ENCODE measurements around the gene SYTL4.
A peak's percentile ranks its signal among the peaks of the same experiment; 100 is the strongest.

SYTL4 gene

DNA sequence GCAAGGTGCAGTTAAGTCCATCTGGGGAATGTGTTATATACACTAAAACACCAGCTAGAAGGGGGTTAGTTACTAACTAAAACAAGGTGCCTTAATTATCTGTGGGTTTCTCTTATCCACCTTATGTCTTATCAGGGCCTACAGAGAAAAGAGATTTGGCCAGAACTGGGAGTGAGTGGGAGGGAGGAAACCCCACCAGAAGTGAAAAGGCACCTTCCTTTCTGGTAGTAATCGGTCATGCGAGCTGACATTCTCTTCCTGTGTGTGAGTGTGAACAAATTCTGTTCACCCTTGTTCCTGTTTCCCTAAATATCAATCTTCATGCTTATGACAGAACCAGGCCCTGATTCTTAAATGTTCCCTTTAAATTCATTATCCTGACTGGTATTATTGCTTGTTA, 44.4 kb downstream of the SYTL4 start:
- DNase-seq = no peak

DNA sequence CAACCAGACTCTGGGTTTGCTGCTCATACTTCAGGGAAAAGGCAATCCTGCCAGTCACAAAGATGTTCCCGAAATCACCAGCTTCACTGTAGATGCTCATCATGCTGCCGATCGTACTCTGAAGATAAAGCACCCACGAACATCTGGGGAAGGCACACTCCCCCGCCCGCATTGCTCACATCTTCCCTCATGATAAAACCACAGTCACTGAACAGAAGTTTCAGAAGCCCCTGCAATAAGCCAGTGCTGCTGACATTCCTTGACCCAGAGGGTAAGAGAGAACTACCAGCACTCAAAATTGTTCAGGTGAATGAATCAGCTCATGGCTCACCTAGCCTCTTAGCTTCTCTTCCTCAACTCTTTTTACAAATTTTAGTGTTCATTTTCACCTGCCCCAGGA, 44.8 kb downstream of the SYTL4 start:
- no peak for DNase-seq

DNA sequence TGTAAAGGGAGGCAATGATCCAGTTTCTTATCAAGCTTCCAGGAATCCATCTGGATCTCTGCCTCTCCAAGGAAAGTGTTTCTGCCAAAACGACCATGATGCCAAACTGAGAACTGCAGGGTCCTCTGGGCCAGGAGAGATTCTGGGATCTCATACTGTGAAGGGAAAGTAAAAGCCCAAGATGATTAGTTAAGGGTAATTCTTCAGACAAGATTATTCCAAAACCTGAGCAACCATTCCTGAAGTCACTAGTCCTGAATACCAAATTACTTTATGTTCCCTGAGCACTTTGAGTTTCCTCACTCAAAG, 46.0 kb downstream of the SYTL4 start:
- no peak for DNase-seq

DNA sequence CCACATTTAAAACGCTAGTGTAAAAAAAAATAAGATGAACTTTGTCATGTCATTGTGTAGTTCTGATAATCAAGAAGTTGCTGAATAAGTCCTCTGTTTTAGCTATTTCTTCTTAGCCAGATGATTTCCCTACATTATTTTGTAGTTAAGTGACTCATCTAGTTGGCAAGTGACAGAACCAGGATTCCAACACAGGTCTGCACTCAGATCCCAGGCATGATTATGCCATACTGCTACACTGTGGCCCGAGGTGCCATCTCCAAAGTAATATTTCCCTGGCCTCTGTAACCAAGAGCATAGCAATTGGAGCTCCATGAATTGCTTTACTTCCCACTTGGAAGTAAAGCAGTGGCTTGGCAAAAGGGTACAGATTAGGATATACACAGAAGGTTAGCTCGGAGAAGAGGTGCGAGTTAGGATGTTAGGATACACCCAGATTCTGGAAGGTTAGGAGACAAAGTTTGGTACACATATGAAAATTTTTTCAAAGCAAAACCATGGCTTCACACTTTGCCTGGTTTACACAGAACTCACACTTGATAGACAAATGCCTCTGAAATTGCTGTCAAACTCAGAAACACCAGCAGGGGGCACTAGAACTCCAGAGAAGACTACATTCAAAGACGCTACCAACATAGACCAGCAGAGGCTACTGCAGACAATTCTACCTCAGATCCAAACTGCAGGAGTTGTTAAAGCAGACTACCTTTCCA, 46.5 kb downstream of the SYTL4 start:
- peak; percentile 19 for DNase-seq

DNA sequence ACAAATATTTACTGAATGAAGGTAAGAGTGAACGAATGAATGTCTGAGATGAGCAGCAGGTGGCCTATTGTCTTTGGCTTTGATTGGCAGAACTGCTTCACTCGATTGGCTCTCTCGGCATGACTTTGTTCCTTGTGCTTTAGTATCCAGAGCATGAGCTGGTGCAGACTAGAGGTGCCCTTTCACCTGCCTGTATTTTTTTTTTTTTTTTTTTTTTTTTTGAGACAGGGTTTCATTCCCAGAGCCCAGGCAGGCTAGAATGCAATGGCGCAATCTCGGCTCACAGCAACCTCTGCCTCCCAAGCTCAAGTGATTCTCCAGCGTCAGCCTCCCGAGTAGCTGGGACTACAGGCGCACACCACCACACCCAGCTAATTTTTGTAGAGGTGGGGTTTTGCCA, 49.0 kb downstream of the SYTL4 start:
- DNase-seq = no peak

DNA sequence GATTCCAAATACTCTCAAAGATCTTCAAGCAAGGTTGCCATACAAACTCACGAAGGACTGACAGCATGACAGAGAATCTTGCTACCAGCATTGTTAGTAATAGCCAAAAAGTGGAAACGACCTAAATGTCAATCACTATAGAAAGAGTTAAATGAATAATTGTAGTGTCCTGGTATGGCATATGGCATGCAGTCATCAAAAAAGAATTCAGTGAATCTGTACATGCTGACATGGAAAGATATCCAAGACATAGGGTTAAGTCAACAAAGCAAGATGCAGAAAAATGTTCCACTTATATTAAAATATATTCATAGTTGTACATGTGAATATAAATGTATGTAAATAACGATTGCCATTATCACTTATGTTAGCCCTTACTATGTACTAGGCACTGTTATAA, 50.3 kb downstream of the SYTL4 start:
- DNase-seq = no peak

DNA sequence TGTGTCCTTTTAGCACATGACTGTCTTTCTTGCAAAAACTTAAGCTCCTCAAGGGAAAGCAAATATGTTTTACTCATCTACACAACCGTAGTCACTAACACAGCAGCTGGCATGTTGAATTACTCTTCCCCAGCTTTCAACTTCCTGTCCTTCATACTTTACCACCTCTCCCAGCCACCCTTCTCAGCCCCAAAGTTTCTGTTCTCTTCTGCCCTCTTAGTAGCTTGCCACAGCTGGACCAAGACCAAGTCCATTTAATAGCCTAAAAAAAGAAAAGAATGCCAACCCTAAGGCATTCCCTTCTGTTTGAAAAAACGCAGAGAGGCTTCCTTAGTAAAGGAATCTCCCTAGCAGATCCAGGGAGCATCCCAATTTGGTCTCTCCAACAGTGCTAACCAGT, 51.2 kb downstream of the SYTL4 start:
- DNase-seq = no peak

DNA sequence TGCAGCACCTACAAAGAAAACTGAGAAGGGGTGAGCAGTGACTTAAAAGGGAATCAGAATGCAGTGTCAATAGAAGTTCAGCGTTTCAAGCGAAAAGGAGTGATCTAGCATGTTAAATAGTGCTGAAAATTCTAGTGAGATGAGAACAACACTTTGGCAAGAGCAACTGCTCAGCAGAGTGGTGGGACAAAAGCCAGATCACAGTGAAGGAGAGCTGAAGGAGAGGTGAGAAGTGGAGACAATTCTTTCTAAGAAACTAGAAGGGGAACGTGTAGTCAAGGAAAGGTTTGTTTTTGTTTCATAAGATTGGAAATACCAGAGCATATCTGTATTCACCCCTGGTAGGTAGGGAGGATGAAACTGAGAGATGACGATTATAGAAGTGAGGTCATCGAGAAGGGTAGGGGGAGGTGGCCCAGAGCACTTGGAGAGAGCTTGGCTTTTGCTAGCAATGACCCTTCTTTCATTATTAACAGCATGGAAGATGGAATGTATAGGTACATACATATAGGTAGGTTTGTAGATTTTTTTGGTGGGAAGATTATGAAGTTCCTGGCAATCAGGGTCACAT, 54.2 kb downstream of the SYTL4 start:
- no peak for DNase-seq

DNA sequence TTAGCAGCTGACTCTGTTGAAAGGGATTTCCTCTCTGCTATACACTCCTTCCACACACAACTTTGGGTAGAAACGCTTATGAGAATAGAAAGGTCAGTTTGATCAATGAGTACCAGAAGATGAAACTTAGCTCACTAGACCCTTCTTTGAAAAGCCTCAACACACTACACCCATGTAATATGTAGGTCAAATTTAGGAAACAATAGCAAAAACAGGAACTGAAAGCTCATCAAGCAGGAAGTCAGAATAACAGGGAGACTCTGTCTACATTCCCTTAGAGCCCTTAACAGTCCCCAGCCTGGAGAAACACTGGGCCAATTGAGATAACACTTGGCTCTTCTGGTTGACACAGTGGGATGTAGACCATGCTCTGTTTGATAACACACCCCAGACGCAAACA, 57.2 kb downstream of the SYTL4 start:
- DNase-seq = no peak

DNA sequence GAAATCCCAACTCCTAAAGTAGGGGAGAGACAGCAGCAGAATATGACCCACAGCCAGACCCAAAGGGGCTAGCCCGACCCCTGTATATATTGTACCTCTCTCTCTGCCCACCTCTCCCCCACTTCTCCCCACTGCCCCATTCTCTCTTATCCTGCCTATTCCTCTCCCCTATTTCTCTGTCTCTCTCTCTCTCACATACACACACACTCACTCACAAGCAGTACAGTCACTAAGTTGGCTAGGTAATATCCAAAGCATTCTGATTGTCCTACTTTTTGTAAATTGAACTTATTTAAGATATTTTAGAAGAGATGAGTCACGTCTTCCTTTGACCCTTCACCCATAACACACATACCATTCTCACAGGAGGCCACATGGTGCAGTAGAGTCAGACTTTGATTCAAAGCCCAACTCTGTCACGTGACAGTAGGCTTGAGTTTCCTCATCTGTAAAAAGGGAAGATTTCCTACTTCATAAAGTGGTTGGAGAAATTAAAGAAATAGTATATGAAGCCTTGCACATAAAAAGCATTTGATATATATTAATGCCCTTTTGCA, 58.4 kb downstream of the SYTL4 start:
- no peak for DNase-seq

DNA sequence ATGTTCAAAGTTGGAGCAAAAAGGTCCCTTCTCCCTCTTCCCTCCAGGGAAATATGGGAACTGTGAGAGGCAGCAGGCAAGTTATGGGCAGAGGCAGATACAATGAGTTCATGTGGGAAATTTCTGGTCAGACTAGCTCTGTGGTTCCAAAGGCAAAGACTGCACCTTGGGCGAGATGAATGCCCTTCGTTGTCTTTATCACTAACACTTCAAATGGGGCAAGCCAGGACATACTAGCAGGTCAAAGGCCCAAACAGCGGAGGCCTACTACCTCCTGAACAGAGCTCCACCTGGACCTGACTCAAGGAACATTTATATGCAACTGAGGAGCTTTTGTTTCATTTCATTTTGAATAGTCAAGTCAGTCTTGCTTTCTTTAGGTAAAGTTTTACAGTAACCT, 59.0 kb downstream of the SYTL4 start:
- DNase-seq = no peak

DNA sequence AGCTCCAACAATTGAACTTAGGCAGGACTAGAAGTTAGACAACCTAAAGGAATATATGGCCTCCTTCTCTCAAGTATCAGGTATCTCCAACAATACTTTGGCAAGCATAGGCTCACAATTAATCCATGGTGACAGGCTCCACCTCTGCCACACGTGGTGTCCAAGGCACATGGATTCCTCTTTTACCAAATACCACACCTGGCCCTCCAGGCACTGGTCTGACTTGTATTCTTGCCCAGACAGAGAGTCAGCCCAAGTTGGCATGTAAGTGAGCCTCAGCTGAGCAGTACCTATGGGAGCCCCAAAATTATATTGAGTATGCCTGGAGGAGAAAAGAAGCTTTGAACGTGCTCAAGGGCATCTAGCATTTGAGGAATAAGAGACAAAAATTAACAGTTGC, 68.3 kb downstream of the SYTL4 start:
- DNase-seq = no peak

DNA sequence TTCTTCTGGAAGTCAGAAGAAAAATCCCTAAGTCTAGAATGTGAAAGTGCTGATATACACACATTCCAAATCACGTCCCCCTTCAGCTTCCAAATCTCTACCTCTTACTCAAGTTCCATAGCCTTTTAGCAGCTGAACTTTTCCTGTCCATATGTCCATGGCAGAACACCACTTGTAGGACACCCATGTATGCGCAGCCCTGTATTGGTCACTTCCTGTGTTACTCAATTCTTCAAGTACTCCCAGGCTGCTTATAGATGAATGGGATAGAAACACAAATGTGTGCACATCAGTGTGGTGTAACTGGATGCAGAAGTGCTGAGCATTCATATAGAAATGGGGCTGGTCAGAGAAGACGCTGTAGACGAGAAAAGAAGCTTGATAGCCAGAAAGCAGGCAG, 69.1 kb downstream of the SYTL4 start:
- no peak for DNase-seq

DNA sequence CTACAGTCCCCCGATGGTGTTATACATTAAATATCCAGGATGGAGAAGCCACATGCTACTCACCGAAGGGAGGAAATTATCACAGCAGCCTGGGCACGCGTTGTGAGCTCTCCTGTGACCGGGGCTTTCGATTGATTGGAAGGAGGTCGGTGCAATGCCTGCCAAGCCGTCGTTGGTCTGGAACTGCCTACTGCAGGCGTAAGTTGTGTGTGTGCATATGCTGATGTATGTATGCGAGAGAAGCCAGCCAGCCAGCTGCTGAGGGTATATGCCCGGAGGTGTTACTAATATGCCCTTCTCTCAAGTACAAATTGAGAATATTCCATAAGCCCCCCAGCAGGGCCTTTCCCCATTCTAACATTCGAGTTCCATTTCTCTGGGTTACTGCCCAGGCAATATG, 69.8 kb downstream of the SYTL4 start:
- DNase-seq = no peak

DNA sequence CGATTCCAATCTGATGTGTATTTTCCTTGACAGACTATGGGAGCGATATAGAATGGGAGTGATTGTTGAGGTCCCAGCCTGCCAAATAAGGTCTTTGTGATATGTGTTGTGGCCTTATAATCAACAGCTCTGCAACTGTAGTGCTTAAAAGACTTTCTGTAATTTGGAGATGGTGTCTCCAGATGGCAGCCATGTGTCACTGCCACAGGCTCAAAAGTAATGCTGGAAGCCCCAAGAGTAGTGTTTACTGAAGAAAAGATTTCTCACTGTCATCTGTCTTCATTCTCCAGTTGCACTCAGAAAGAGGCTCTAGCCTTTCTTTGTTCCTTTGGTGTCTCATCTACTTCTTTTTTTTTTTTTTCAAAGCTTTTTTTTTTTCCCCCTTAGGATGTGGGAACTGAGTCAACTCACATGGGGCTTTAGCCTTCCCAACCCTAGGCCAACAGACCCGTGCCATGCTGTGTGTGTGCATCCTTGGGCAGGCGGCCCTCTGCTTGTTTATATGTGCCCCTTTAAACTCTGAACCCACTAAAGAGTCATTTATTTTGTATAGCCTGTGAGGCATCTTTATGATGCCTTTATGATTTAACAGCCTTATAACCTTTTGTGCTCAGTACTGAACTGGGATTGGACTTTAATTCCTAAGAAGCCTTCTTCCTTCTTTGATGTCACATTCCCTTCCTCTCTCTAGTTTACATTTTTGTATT, 72.3 kb downstream of the SYTL4 start:
- no peak for DNase-seq

DNA sequence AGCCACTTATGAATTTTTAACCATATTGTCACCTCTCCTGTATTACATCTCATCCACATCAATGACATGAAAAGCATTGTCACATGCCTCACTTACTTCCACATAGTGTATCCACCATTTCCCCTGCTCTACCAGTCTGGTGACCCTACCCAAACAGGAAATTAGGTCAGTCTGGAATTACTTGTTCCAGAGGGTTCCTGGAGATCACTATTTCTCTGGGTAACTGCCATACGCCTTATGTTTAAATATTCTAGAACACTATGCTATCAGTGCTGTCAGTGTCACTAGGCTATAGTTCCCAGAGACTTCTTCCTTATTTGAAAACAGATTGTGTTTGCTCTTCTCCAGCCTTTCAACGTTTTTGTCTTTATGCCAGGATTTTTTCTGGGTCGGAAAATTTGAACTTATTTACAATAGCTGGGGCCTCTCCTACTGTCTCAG, 73.0 kb downstream of the SYTL4 start:
- no peak for DNase-seq

DNA sequence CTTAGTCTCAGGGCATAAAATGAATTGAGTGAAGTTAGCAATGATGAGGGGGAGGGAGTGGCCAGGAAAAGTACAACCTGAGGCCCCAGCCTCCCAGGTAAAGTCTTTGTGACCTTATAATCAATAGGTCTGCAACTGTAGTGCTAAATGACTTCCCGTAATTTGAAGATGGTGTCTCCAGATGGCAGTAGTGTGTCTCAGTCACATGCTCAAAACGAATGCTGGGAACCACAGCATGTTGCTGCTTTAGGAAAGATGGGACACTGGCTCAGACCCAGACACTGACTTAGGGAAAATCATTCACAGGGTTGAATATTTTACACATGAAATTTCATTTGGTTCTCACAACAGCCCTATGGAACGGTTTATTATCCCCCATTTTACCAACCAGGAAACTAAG, 77.7 kb downstream of the SYTL4 start:
- no peak for DNase-seq

DNA sequence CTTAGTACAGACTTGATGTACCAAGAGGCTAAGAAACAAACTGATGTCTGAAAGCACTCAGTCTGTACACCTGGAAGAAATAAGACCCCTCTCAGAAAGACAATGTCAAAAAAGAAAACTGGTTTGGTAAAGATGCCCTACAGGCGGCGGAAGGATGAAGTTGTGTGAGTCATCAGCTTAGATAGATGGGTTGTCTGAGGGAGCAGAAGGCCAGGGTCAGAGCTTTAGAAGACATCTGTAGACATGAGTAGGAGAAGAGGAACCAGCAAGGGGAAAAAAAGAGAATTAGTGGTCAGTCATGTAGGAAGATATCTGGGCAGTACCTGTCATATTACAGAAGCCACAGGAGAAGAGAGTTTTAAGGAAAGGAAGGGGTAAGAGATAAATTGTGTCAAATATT, 79.7 kb downstream of the SYTL4 start:
- no peak for DNase-seq

DNA sequence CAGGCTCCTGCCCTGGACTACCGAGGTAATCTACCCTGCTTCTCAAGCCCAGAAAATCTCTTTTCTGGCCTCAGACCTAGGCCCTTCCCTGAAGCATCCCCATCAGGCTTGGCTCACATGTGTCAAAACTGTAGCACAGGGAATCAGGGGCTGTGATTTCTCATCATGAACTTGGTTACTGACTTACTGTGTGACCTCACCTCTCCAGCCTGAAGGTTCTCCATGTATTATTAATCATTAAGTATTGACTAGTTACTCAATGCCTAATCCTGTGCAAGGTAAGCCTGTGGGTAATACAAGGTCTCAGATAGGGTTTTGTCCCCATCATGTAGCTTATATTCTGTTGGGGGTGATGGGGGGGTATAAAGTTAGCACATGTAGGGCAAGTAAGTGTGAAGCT, 81.1 kb downstream of the SYTL4 start:
- no peak for DNase-seq

DNA sequence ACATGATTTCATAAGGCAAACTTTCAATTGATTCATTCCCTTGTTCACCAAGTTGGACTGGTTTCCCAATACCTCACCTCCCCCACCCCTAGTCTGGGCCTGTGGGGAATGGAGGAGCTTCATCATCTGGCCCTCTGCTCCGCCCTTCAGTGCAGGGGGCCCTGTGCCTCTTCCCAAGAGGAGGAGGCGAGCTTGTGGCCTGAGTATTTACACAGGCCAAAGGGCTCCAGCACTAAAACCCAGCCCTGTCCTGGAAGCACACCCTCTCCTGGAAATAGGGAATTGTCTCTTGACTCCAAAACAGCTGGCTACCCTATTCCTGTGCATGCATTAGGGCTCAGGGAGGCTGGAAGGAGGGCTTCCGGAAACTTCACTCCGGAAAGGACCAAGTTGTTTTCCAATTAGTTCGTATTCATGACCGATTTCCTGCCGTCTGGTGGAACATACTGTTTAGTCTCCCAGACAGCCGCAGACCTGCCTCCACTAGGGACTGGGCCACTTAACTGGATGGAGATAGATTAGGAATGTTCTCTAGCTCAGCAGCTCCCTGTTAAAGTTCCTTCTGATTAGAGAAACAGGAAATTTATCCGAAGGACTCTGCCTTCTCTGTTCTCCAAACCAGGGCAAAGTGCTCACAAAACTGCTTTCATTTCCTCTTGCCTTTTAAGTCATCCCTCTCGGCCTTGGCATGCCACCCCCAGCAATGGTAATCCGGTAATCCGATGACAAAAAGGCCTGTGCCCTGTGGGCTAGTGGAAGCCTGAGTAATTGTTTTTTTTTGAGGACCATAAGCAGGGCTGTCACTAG, 82.2 kb downstream of the SYTL4 start:
- DNase-seq = no peak

DNA sequence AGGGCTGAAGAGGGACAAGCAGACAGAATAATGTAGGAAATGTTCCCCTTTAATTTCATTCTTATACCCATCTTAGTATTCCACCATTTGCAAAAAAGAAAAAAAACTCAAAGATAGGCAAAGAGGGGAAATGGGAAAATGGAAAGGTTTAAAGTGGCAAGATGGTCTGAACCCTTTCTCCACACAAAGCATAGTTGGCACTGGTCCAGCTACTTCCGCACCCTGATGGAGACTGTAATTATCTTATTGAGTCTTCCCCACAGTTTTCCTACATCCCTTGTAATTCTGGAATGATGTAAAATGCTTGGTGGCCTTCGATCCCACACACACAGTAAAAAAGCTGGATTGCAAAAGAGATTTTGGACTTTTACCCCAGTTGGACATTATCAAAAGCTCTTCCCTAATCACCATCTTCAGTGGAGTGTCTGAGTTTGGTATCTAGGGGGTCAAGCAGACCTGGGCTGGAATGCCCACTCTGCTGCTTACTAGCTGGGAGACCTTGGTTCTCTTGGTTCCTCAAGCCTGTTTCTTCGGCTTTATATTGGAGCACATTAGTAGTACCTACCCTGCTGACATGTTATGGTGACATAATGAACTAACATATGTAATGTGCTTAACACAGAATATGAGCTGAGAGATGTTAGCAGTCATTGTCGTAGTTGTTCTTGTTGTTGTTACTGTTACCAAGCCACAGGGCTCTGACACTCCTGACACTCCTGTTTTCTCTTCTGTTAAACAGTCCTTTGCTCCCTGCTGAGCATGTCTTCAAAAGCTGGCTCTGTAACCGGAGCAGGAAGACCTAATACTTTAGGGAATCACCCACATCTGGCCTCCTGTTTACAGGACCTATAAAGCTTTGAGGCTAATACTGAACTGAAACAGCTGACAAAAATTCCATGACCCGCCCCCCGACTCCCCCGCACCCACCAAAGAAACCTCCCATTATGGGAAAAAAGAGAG, 83.2 kb downstream of the SYTL4 start:
- DNase-seq = no peak

DNA sequence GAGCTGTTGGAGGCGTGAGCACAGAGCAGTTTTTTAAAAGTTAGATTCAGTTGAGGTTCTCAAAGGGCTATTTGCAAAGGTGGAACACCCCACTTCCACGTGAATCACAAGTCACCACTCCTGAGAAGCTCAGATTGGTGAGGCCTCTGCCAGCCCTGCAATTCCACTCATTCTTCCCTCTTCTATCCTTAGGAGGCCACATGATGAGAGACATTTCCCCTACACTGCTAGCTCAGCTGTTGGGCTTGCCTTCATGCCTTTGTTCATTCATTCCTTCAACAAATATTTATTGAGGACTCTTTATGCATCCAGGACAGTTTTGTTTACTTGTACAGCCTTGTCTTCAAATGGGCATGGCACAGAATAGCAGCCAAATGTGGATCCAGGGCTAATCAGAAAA, 84.2 kb downstream of the SYTL4 start:
- DNase-seq = no peak

All from effector CD8-positive, alpha-beta T cell (primary cell).